ENCODE data around the gene TAF7L.

DNA sequence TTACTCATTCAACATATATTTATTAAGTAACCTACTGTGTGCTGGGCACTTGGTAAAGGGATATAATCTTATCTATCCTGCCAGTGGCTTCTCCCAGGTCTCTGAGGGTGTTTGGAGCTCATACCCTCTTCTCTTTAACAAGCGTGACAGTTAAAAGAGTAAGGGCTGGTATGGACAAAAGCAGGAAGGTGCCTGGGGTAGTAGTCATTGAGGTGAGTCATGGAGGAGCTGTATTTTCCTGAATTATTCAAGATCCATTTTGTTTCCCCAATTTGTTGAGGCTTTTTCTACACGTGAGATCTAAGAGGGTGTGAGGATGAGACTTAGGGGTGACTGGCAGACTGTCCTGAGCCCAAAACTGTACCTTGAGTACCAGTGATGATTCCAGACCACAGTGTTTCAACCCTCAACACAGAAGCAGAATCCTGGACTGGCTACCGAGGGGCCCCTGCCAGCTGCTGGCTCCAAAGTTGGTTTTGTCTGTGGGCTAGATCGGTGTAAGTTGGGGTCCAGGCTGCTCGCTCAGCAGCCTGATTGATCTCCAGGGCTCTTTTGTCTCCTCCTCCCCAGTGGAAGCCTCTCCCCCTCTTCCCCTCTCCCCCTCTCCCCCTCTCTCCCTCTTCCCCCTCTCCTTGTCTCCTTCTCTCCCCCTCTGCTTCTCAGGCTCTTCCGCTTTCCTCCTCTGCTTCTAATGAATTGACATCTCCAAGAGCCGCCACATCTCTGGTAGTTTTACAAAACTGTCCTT lies 71.8 kb downstream of the TAF7L start, which contains the start of gene DRP2:
- TF ChIP-seq, protein P1, sequence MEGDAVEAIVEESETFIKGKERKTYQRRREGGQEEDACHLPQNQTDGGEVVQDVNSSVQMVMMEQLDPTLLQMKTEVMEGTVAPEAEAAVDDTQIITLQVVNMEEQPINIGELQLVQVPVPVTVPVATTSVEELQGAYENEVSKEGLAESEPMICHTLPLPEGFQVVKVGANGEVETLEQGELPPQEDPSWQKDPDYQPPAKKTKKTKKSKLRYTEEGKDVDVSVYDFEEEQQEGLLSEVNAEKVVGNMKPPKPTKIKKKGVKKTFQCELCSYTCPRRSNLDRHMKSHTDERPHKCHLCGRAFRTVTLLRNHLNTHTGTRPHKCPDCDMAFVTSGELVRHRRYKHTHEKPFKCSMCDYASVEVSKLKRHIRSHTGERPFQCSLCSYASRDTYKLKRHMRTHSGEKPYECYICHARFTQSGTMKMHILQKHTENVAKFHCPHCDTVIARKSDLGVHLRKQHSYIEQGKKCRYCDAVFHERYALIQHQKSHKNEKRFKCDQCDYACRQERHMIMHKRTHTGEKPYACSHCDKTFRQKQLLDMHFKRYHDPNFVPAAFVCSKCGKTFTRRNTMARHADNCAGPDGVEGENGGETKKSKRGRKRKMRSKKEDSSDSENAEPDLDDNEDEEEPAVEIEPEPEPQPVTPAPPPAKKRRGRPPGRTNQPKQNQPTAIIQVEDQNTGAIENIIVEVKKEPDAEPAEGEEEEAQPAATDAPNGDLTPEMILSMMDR (IDR thresholded peaks at IDR 0.05) = no peak
- TF ChIP-seq POLR2A (IDR thresholded peaks at IDR 0.05) = no peak

Measured in adrenal gland (tissue), 5 donors.